GM12875 (cell line): ENCODE data around the gene CCDC24.
A peak's percentile ranks its signal among the peaks of the same experiment; 100 is the strongest.

ENCODE experiments used
- H3K4me3 ChIP-seq: one replicate; pipeline ENCODE4 v1.5.1; 2011; ENCODE audit warnings: low read depth, low read length, control low read depth
- TF ChIP-seq, protein P1 (sequence below): IDR thresholded peaks from 2 replicates; pipeline ENCODE4 v1.5.1; 2011; ENCODE audit warnings: low read depth, mild to moderate bottlenecking, control low read depth, inconsistent platforms, low read length, moderate library complexity, borderline replicate concordance; ENCODE audit not compliant: insufficient read depth

Gene CCDC24

GRCh38 chr1:44025816-44026215 is 34.4 kb downstream of the CCDC24 start:
- TF ChIP-seq, protein P1, sequence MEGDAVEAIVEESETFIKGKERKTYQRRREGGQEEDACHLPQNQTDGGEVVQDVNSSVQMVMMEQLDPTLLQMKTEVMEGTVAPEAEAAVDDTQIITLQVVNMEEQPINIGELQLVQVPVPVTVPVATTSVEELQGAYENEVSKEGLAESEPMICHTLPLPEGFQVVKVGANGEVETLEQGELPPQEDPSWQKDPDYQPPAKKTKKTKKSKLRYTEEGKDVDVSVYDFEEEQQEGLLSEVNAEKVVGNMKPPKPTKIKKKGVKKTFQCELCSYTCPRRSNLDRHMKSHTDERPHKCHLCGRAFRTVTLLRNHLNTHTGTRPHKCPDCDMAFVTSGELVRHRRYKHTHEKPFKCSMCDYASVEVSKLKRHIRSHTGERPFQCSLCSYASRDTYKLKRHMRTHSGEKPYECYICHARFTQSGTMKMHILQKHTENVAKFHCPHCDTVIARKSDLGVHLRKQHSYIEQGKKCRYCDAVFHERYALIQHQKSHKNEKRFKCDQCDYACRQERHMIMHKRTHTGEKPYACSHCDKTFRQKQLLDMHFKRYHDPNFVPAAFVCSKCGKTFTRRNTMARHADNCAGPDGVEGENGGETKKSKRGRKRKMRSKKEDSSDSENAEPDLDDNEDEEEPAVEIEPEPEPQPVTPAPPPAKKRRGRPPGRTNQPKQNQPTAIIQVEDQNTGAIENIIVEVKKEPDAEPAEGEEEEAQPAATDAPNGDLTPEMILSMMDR = no peak
- no peak overlapping the region for H3K4me3 ChIP-seq

DNA sequence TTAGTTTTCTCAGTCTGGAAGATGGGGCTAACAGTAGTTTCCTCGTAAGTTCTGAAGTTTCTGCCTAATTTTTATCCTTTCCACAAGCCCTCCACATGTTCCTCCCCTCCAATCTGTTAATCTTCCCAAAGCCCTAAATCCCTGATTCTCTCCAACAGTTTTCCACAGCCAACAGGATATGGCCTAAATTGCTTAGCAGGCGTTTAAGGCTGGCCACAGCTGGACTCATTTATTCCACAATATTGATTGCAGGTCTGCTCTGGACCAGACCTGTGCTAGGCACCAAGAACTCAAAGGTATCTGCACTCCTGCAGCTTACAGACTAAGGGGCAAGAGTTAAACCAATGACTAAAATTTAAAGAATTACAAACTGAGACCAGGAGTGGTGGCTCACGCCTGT is 35.9 kb downstream of the CCDC24 start:
- no peak overlapping the region for H3K4me3 ChIP-seq
- TF ChIP-seq, protein P1 = no peak

- TF ChIP-seq, protein P1 = no peak
- H3K4me3 ChIP-seq = peak overlapping the region; percentile 52
These were observed 38.0 kb downstream of the CCDC24 start for GRCh38 chr1:44029260-44029910.

- H3K4me3 ChIP-seq = peak overlapping the region; percentile 52
- TF ChIP-seq, protein P1 = no peak
These were observed 38.7 kb downstream of the CCDC24 start for GRCh38 chr1:44029911-44030604.

GRCh38 chr1:44030605-44031251 is 39.3 kb downstream of the CCDC24 start:
- TF ChIP-seq, protein P1 = peak; percentile 29; the same call in 1 of the 2 replicates
- peak overlapping the region; percentile 52 for H3K4me3 ChIP-seq

DNA sequence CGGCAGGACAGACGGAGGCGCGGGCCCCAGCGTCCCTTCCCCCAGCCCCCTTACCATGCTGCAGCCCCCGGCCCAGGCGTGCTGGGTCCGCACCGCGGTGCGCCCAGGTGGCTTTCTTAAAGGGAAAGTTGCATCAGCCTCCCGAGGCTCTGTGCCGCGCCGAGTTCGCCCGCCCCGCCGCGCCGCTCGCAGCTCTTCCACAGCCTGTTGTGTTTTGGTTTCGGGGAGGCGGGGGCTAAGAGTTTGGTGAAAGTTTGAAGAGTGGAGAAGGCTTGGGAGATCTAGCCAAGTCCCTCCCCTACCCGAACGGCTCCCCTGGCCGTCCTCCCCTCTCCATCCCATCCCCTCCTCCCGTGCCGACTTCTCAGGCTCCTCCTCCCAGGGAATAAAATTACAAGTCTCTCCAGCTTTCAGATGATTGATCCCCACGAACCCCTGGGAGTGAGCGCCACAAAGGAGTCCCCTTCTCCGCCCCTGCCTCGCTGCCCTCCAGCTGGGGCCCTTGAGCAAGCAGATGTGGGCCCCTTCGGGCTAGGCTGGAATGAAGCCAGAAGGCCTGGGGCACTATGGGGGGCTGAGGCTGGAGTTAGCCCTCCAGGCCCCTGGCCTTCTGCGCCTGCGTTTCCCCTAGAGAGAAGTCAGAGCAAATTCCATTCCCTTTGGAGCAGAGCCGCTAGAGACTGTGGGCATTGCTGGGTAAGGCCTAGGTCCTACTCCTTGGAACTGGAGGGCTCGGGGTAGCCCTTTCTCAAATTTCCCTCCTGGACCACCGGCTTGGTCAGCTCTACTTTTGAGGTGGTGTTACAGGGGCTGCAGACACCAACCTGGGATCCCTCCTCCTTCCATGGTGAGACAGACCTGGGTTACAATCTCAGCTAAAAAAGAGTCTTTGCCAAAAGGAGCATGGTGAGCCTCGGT is 40.1 kb downstream of the CCDC24 start, which contains the start of gene SLC6A9:
SLC6A9 (minus strand) TSS at position 211 of the 918 bp plus-strand sequence. CDS start 7,185 bp downstream, outside the sequence.
- peak within 1 kb of the TSS; percentile 52 for H3K4me3 ChIP-seq
- TF ChIP-seq, protein P1 = no peak
